Lung microvascular endothelial cell (primary cell): ENCODE measurements around the gene KIR2DL4. TPM values are rescaled to one million over a fixed set of nuclear protein-coding genes. Genes with fewer than 3 reads are reported as not detected.
"Not testable (repeated sequence)": the region's sequence is repeated elsewhere in the genome, so short reads cannot be mapped to it uniquely, and the experiment has no call there.

Experiments
- DNase-seq, 2 donors: peaks; one replicate each; pipeline versions ENCODE4 v3.0.0 to v3.0.0-alpha.2; 2010; ENCODE audit warnings: low read depth in 2 of 2
- total RNA-seq: library from RNA; depleted of rRNA; stranded (reverse); fragments of >200 nt; gene quantifications from 2 replicates; pipeline ENCODE4 v1.2.1, GENCODE V29; 2014

Gene KIR2DL4
- total RNA-seq, 1 donor from 2014 or later: not detected

- DNase-seq: no peak
These were observed 1.2 kb downstream of the KIR2DL4 start for GRCh38 chr19:54804571-54804970.

GRCh38 chr19:54805665-54806515 is 2.5 kb downstream of the KIR2DL4 start:
- no peak for DNase-seq

- no peak for DNase-seq
These were observed 3.1 kb downstream of the KIR2DL4 start for GRCh38 chr19:54806516-54806838.

- not testable (repeated sequence) for DNase-seq
These were observed 11.2 kb downstream of the KIR2DL4 start for GRCh38 chr19:54814571-54814970.

- DNase-seq: not testable (repeated sequence)
These were observed 12.8 kb downstream of the KIR2DL4 start, which contains the start of gene KIR3DL1 for GRCh38 chr19:54816251-54816650. Gene KIR3DL1, plus strand, starts transcription at chr19:54816468.

- no peak for DNase-seq
These were observed 14.5 kb downstream of the KIR2DL4 start for GRCh38 chr19:54817670-54818536.

- not testable (repeated sequence) for DNase-seq
These were observed 21.0 kb downstream of the KIR2DL4 start for GRCh38 chr19:54824416-54824815.

- not testable (repeated sequence) for DNase-seq
These were observed 21.9 kb downstream of the KIR2DL4 start for GRCh38 chr19:54825326-54825725.

GRCh38 chr19:54828064-54828463 is 24.7 kb downstream of the KIR2DL4 start:
- not testable (repeated sequence) for DNase-seq

- DNase-seq: not testable (repeated sequence)
These were observed 29.1 kb downstream of the KIR2DL4 start, which contains the start of gene KIR2DS4 for GRCh38 chr19:54832496-54832895. Gene KIR2DS4, plus strand, starts transcription at chr19:54832676.

GRCh38 chr19:54835126-54835525 is 31.7 kb downstream of the KIR2DL4 start:
- not testable (repeated sequence) for DNase-seq

- DNase-seq: not testable (repeated sequence)
These were observed 34.1 kb downstream of the KIR2DL4 start for GRCh38 chr19:54837522-54837921.

GRCh38 chr19:54843171-54843570 is 39.8 kb downstream of the KIR2DL4 start:
- not testable (repeated sequence) for DNase-seq

- DNase-seq: not testable (repeated sequence)
These were observed 46.7 kb downstream of the KIR2DL4 start, which contains the start of gene KIR3DL2 for GRCh38 chr19:54850061-54850640. Gene KIR3DL2, plus strand, starts transcription at chr19:54850443. Its CDS starts 33 bp downstream, at chr19:54850476.

- no peak for DNase-seq
These were observed 47.5 kb downstream of the KIR2DL4 start for GRCh38 chr19:54850930-54851329.

- no peak for DNase-seq
These were observed 47.9 kb downstream of the KIR2DL4 start for GRCh38 chr19:54851353-54851752.

GRCh38 chr19:54855241-54855640 is 51.8 kb downstream of the KIR2DL4 start:
- not testable (repeated sequence) for DNase-seq

GRCh38 chr19:54858476-54858875 is 55.1 kb downstream of the KIR2DL4 start:
- not testable (repeated sequence) for DNase-seq

GRCh38 chr19:54859421-54859820 is 56.0 kb downstream of the KIR2DL4 start:
- DNase-seq: not testable (repeated sequence)

GRCh38 chr19:54863459-54863858 is 60.0 kb downstream of the KIR2DL4 start:
- DNase-seq: not testable (repeated sequence)
